Ovary (tissue), 3 donors: Measurements from ENCODE around the gene CWC27.

Experiments used
- EP300 ChIP-seq: sonication (generic); formaldehyde crosslinking; IDR thresholded peaks from one replicate; pipeline ENCODE4 v1.6.1; 2017; ENCODE audit warnings: antibody characterized with exemption
- POLR2A ChIP-seq: fragments of 450-650 bp; IDR thresholded peaks from one replicate; pipeline ENCODE4 v1.6.1; 2017; ENCODE audit warnings: antibody characterized with exemption, mild to moderate bottlenecking, moderate library complexity
- TF ChIP-seq, protein P1 (sequence below), 3 donors: fragments of 450-650 bp in 2 of 3; fragments of 200-600 bp in 1 of 3; IDR thresholded peaks; one replicate each; pipeline versions ENCODE4 v1.5.1 to v1.8.0; 2016 to 2022; ENCODE audit warnings: antibody characterized with exemption in 3 of 3, mild to moderate bottlenecking in 1 of 3
- donor health status: DM: no; HTN: no; CAD: no.

DNA sequence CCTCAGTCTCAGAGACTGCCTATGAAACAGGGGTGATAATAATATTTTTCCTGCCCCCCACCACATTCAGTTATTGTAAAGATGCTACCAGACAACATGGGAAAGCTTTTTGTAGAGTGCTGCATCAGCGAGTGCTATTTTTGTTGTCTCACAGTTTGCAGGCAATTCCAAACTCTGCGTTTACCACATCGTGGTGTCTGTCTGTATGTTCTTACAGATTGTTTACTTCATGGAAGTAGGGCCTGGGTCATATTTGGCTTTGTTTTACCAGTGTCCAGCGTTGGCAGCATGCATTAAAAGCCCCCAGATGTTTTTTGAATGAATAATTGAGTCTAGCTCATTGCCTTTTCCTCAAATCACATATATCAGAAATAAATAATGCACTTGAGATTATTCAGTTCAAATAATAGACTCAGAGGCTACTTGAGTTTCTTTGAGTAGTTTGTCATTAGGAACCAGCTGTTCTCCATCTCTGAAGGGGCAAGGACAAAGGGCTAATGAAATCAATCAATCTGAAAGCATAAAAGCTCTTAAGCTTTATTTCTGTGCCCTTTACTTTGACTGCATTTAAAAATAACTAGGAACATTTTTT, 243.7 kb downstream of the CWC27 start:
- TF ChIP-seq, protein P1, sequence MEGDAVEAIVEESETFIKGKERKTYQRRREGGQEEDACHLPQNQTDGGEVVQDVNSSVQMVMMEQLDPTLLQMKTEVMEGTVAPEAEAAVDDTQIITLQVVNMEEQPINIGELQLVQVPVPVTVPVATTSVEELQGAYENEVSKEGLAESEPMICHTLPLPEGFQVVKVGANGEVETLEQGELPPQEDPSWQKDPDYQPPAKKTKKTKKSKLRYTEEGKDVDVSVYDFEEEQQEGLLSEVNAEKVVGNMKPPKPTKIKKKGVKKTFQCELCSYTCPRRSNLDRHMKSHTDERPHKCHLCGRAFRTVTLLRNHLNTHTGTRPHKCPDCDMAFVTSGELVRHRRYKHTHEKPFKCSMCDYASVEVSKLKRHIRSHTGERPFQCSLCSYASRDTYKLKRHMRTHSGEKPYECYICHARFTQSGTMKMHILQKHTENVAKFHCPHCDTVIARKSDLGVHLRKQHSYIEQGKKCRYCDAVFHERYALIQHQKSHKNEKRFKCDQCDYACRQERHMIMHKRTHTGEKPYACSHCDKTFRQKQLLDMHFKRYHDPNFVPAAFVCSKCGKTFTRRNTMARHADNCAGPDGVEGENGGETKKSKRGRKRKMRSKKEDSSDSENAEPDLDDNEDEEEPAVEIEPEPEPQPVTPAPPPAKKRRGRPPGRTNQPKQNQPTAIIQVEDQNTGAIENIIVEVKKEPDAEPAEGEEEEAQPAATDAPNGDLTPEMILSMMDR (IDR thresholded peaks at IDR 0.05) = no peak
- TF ChIP-seq EP300 (no peak), POLR2A (no peak)
